Mammary epithelial cell (primary cell): ENCODE measurements around the gene WASF2.

Experiments used
- EZH2 ChIP-seq: IDR thresholded peaks from 2 replicates; pipeline ENCODE4 v1.6.1; 2012; ENCODE audit warnings: low read length, inconsistent platforms, borderline replicate concordance
- TF ChIP-seq, protein P1 (sequence below), 2 donors: IDR thresholded peaks in 1 of 2; conservative IDR thresholded peaks in 1 of 2; 2 replicates each; pipeline ENCODE4 v1.5.1; 2011 to 2012; ENCODE audit warnings: inconsistent platforms in 2 of 2, low read length in 2 of 2, mild to moderate bottlenecking in 2 of 2, control low read depth in 1 of 2, low read depth in 1 of 2; ENCODE audit not compliant: insufficient read depth in 1 of 2; ENCODE audit errors: extremely low read depth in 1 of 2

DNA sequence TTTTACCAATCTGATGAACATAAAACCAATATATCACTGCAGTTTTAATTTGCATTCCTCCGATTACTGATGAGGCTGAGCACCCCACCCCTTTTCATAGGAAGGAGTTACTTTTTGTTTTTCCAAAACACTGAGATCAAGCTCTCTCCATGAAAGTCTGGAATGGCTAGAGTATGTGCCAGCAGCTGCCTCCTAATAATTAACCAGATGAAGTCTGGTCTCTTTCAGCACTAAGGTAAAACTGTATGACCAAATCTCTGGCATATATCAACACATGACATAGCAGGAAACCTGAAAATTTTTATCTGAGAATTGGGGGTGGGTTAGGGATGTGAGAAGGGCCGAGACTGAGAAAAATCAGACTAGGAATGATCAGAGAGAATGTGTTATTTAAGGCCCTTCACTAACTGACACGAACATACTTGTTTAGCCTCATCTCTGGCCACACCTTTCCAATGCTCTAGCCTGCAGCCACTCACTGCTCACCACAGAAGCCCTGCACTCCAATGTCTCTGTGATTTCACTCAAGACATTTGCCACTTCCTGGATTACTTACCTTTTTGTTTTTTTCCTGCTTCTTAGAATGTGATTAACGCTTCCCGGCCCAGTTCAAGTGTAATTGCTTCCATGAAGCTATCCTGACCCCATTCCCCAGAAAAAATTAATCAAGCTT is 34.7 kb downstream of the WASF2 start:
- TF ChIP-seq, protein P1, sequence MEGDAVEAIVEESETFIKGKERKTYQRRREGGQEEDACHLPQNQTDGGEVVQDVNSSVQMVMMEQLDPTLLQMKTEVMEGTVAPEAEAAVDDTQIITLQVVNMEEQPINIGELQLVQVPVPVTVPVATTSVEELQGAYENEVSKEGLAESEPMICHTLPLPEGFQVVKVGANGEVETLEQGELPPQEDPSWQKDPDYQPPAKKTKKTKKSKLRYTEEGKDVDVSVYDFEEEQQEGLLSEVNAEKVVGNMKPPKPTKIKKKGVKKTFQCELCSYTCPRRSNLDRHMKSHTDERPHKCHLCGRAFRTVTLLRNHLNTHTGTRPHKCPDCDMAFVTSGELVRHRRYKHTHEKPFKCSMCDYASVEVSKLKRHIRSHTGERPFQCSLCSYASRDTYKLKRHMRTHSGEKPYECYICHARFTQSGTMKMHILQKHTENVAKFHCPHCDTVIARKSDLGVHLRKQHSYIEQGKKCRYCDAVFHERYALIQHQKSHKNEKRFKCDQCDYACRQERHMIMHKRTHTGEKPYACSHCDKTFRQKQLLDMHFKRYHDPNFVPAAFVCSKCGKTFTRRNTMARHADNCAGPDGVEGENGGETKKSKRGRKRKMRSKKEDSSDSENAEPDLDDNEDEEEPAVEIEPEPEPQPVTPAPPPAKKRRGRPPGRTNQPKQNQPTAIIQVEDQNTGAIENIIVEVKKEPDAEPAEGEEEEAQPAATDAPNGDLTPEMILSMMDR (conservative IDR thresholded peaks at IDR 0.05 in 1 of 2, IDR thresholded peaks at IDR 0.05 in 1 of 2; ENCODE audit: extremely low read depth in 1 of 2, insufficient read depth in 1 of 2, low read depth in 1 of 2, low read length in 2 of 2) = no peak
- TF ChIP-seq EZH2 = no peak
